Endothelial cell of umbilical vein (primary cell): ENCODE measurements around the gene CPLANE2. TPM values are rescaled to one million over a fixed set of nuclear protein-coding genes. Genes with fewer than 3 reads are reported as not detected.

ENCODE experiments used
- BruUV-seq: library from RNA; stranded (reverse); fragments of 400-500 nt; replicated peaks from 2 replicates; lab custom pipeline; 2021; lab: Mats Ljungman, UMichigan
- CTCF ChIA-PET: fragments of 300-600, 350-600 bp; sonication (Branson Sonifier 250); formaldehyde crosslinking; loops from one replicate; lab custom pipeline; 2021; ENCODE audit warnings: antibody characterized with exemption, inconsistent platforms; lab: Charles Lee
- POLR2A ChIA-PET: fragments of 300-600, 350-600 bp; sonication (Branson Sonifier 250); formaldehyde crosslinking; loops from one replicate; lab custom pipeline; 2021; ENCODE audit warnings: antibody characterized with exemption, inconsistent platforms; lab: Charles Lee
- DNase-seq: peaks from one replicate; pipeline ENCODE4 v3.0.0-alpha.2; 2011; ENCODE audit warnings: low read depth, low spot score
- FAIRE-seq: peaks from 2 replicates; lab custom pipeline; 2011; peaks lifted over from hg19 to GRCh38; lab: Jason Lieb, UNC
- H2AFZ ChIP-seq: 2 replicates; pipeline ENCODE4 v1.6.0; 2012; ENCODE audit warnings: low read depth, low read length, control low read depth, inconsistent platforms
- H3K27ac ChIP-seq: 2 replicates; pipeline ENCODE4 v1.5.1; 2011; ENCODE audit warnings: low read depth, mild to moderate bottlenecking, control low read depth, low read length, moderate library complexity; ENCODE audit not compliant: insufficient read depth
- H3K27me3 ChIP-seq, 2 experiments: 2 replicates each; pipeline versions ENCODE4 v1.6.0 to v1.6.1; 2011; ENCODE audit warnings: low read length in 2 of 2, mixed read lengths in 1 of 2; ENCODE audit not compliant: control insufficient read depth in 2 of 2, insufficient read depth in 2 of 2
- H3K36me3 ChIP-seq, 2 experiments: 2 replicates in 1 of 2; 3 replicates in 1 of 2; pipeline ENCODE4 v1.5.1; 2011; ENCODE audit warnings: low read length in 2 of 2, mild to moderate bottlenecking in 1 of 2, moderate library complexity in 1 of 2; ENCODE audit not compliant: control insufficient read depth in 2 of 2, insufficient read depth in 2 of 2; ENCODE audit errors: extremely low read depth in 1 of 2
- H3K4me1 ChIP-seq: 3 replicates; pipeline ENCODE4 v1.5.1; 2011; ENCODE audit warnings: mild to moderate bottlenecking, low read length; ENCODE audit not compliant: control insufficient read depth, insufficient read depth; ENCODE audit errors: extremely low read depth
- H3K4me2 ChIP-seq: 2 replicates; pipeline ENCODE4 v1.6.1; 2011; ENCODE audit warnings: low read length, control low read depth, mixed read lengths; ENCODE audit not compliant: insufficient read depth
- H3K4me3 ChIP-seq, 3 experiments: fragments of 200-600 bp in 1 of 3; sonication (generic), shearing (Covaris generic) in 1 of 3; replicated peaks in 1 of 3; 2 replicates each; pipeline ENCODE4 v1.5.1; 2011 to 2016; ENCODE audit warnings: control low read depth in 3 of 3, low read length in 3 of 3, mild to moderate bottlenecking in 2 of 3, inconsistent platforms in 1 of 3, low read depth in 1 of 3, moderate library complexity in 1 of 3; ENCODE audit not compliant: insufficient read depth in 1 of 3
- H3K79me2 ChIP-seq: 2 replicates; pipeline ENCODE4 v1.6.0; 2012; ENCODE audit warnings: low read length, inconsistent platforms; ENCODE audit not compliant: control insufficient read depth, insufficient read depth
- H3K9ac ChIP-seq: replicated peaks from 2 replicates; pipeline ENCODE3; 2011; ENCODE audit warnings: low read length, control low read depth; ENCODE audit not compliant: insufficient read depth; ENCODE audit errors: extremely low read depth
- H3K9me1 ChIP-seq: replicated peaks from 3 replicates; pipeline ENCODE4 v1.6.0; 2011; ENCODE audit warnings: mild to moderate bottlenecking, low read length; ENCODE audit not compliant: control insufficient read depth, insufficient read depth; ENCODE audit errors: extremely low read depth
- H3K9me3 ChIP-seq: replicated peaks from 2 replicates; pipeline ENCODE4 v1.5.1; 2012; ENCODE audit warnings: low read length, inconsistent platforms; ENCODE audit not compliant: control insufficient read depth, insufficient read depth
- H4K20me1 ChIP-seq: replicated peaks from 2 replicates; pipeline ENCODE3; 2011; ENCODE audit warnings: mild to moderate bottlenecking, low read length; ENCODE audit not compliant: control insufficient read depth, insufficient read depth; ENCODE audit errors: extremely low read depth
- CTCF ChIP-seq, 2 donors: IDR thresholded peaks; 1 replicate in 1 of 2; 2 replicates in 1 of 2; pipeline ENCODE4 v1.5.1; 2011; ENCODE audit warnings: low read length in 2 of 2, mild to moderate bottlenecking in 2 of 2, moderate library complexity in 2 of 2, control low read depth in 1 of 2, inconsistent platforms in 1 of 2, low read depth in 1 of 2; ENCODE audit not compliant: insufficient read depth in 1 of 2; ENCODE audit errors: extremely low read depth in 1 of 2
- EZH2 ChIP-seq: IDR thresholded peaks from 2 replicates; pipeline ENCODE4 v1.6.1; 2012; ENCODE audit warnings: borderline replicate concordance, low read depth, mild to moderate bottlenecking, moderate library complexity, low read length, inconsistent platforms; ENCODE audit not compliant: severe bottlenecking
- FOS ChIP-seq: IDR thresholded peaks from 2 replicates; pipeline ENCODE4 v1.6.1; 2011; ENCODE audit warnings: mild to moderate bottlenecking, low read length, moderate library complexity, borderline replicate concordance; ENCODE audit not compliant: insufficient read depth
- JUN ChIP-seq: IDR thresholded peaks from 2 replicates; pipeline ENCODE4 v1.6.1; 2011; ENCODE audit warnings: borderline replicate concordance, low read depth; ENCODE audit not compliant: insufficient read length, insufficient read depth
- MAX ChIP-seq: IDR thresholded peaks from 2 replicates; pipeline ENCODE4 v1.6.1; 2011; ENCODE audit not compliant: insufficient read depth, insufficient read length
- POLR2A ChIP-seq: IDR thresholded peaks from 2 replicates; pipeline ENCODE4 v1.6.1; 2012; ENCODE audit warnings: low read depth, mild to moderate bottlenecking, control low read depth, low read length
- dilution Hi-C: fragments of 300-500 bp; cut with MboI; formaldehyde crosslinking; loops from one replicate; pipeline ENCODE4 v1.15.0; 2019; ENCODE audit warnings: low sequenced_read_pairs; ENCODE audit not compliant: extremely low pct_ligation_motif_present
- intact Hi-C: fragments of 100-400 bp; cut with micrococcal nuclease; formaldehyde crosslinking; loops from one replicate; pipeline ENCODE4 v1.10.0; 2022
- polyA plus RNA-seq, 4 experiments: library from polyadenylated mRNA; depleted of rRNA in 3 of 4; stranded (reverse) in 3 of 4; unstranded in 1 of 4; fragments of >200 nt; gene quantifications; 2 replicates each; pipeline versions ENCODE4 v1.2.1 to v1.2.3, GENCODE V29; 2011 to 2012; ENCODE audit warnings: missing spikeins in 1 of 4
- total RNA-seq: library from RNA; stranded (reverse); gene quantifications from 2 replicates; pipeline ENCODE4 v1.2.3, GENCODE V29; 2021

CPLANE2 gene
- total and polyA plus RNA-seq, 2 donors (not counting 3 experiments of a cell fraction or from before 2014, with no cell fraction given): 3.9 to 4.6 TPM

DNA sequence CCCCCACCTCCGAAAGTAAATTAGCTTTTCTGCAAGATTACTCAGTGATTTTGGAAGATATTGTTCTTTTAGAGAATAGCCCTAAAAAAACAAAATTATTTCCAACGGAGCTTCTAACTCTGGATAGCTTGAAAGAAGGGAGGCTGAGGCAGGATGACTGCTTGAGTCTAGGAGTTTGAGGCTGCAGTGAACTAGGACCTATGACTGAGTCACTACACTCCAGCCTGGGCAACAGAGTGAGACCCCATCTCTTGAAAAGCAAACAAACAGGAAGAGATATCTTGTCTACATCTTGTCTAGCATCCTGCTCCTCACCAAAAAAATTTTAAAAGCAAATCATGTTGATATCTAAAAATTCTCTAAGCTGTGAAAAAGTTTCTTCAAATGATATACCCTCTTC lies 42.2 kb upstream of the CPLANE2 start:
- intact Hi-C loops: no loop called here
- dilution Hi-C loops: no loop called here
- TF ChIP-seq FOS: no peak
- TF ChIP-seq CTCF (IDR thresholded peaks at IDR 0.05; ENCODE audit: extremely low read depth in 1 of 2, insufficient read depth in 1 of 2, low read depth in 1 of 2, low read length in 2 of 2): no peak
- no peak for TF ChIP-seq JUN
- no peak for TF ChIP-seq EZH2
- TF ChIP-seq POLR2A: no peak
- TF ChIP-seq MAX: no peak
- no peak overlapping the region for H3K4me2 ChIP-seq
- H3K9ac ChIP-seq: no peak overlapping the region
- no peak overlapping the region for H3K4me3 ChIP-seq
- H3K4me1 ChIP-seq: peaks cover 7% of the 10 kb centered on the region
- CTCF ChIA-PET: interaction anchor here (0.9 to 1.7 kb wide), 4 partner anchors 10 to 84 kb away, joined by 3 to 6 read pairs (median 4); no protein-coding TSS in a partner anchor
- peak; percentile 29 for DNase-seq
- no peaks in the 10 kb centered on the region for H3K79me2 ChIP-seq
- no peak overlapping the region for H2AFZ ChIP-seq
- BruUV-seq: no TSS peak
- no peak overlapping the region for H3K27ac ChIP-seq
- no peaks in the 10 kb centered on the region for H3K9me3 ChIP-seq
- no peaks in the 10 kb centered on the region for H4K20me1 ChIP-seq
- H3K36me3 ChIP-seq: peaks cover 0 to 4% of the 10 kb centered on the region in 2 experiments
- no peak for FAIRE-seq
- POLR2A ChIA-PET: no interaction called here
- H3K27me3 ChIP-seq: no peaks in the 10 kb centered on the region
- H3K9me1 ChIP-seq: no peaks in the 10 kb centered on the region
